LNCAP (cell line): ENCODE measurements around the gene ZBTB48.

Experiments used
- CTCF ChIP-seq: fragments of 450-650 bp; IDR thresholded peaks from 2 replicates; pipeline ENCODE4 v1.5.1; 2017; ENCODE audit warnings: mild to moderate bottlenecking

ZBTB48 gene

DNA sequence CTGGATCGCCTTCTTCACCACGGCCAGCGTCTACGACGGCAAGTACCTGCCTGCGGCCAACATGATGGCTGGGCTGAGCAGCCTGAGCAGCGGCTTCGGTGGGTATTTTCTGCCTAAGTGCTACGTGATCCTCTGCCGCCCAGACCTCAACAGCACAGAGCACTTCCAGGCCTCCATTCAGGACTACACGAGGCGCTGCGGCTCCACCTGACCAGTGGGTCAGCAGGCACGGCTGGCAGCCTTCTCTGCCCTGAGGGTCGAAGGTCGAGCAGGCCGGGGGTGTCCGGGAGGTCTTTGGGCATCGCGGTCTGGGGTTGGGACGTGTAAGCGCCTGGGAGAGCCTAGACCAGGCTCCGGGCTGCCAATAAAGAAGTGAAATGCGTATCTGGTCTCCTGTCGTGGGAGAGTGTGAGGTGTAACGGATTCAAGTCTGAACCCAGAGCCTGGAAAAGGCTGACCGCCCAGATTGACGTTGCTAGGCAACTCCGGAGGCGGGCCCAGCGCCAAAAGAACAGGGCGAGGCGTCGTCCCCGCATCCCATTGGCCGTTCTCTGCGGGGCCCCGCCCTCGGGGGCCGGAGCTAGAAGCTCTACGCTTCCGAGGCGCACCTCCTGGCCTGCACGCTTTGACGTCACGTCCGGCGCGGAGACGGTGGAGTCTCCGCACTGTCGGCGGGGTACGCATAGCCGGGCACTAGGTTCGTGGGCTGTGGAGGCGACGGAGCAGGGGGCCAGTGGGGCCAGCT lies at the start of gene ZBTB48:
ZBTB48 (plus strand) TSS at position 621 of the 745 bp plus-strand sequence. CDS start 616 bp downstream, outside the sequence.
- TF ChIP-seq CTCF: no peak

- TF ChIP-seq CTCF: no peak
Measured at GRCh38 chr1:6530504-6531160, 49.2 kb upstream of the ZBTB48 start.

- no peak for TF ChIP-seq CTCF
Measured at GRCh38 chr1:6531996-6532395, 47.8 kb upstream of the ZBTB48 start.

GRCh38 chr1:6534248-6534822 lies 45.5 kb upstream of the ZBTB48 start:
- no peak for TF ChIP-seq CTCF

- no peak for TF ChIP-seq CTCF
Measured at GRCh38 chr1:6535214-6535613, 44.6 kb upstream of the ZBTB48 start.

GRCh38 chr1:6536291-6536690 lies 43.5 kb upstream of the ZBTB48 start:
- no peak for TF ChIP-seq CTCF

- TF ChIP-seq CTCF: no peak
Measured at GRCh38 chr1:6538956-6539355, 40.8 kb upstream of the ZBTB48 start.
